Measurements from ENCODE around the gene CD59.

CD59 gene

GRCh38 chr11:33668951-33669596, 67.1 kb downstream of the CD59 start:
- no peak for DNase-seq (ENCODE audit: low read depth)
- no peak overlapping the region for H3K4me3 ChIP-seq (ENCODE audit: low read length)
- TF ChIP-seq, protein P1, sequence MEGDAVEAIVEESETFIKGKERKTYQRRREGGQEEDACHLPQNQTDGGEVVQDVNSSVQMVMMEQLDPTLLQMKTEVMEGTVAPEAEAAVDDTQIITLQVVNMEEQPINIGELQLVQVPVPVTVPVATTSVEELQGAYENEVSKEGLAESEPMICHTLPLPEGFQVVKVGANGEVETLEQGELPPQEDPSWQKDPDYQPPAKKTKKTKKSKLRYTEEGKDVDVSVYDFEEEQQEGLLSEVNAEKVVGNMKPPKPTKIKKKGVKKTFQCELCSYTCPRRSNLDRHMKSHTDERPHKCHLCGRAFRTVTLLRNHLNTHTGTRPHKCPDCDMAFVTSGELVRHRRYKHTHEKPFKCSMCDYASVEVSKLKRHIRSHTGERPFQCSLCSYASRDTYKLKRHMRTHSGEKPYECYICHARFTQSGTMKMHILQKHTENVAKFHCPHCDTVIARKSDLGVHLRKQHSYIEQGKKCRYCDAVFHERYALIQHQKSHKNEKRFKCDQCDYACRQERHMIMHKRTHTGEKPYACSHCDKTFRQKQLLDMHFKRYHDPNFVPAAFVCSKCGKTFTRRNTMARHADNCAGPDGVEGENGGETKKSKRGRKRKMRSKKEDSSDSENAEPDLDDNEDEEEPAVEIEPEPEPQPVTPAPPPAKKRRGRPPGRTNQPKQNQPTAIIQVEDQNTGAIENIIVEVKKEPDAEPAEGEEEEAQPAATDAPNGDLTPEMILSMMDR (conservative IDR thresholded peaks at IDR 0.05; ENCODE audit: low read depth, low read length), result no peak

DNA sequence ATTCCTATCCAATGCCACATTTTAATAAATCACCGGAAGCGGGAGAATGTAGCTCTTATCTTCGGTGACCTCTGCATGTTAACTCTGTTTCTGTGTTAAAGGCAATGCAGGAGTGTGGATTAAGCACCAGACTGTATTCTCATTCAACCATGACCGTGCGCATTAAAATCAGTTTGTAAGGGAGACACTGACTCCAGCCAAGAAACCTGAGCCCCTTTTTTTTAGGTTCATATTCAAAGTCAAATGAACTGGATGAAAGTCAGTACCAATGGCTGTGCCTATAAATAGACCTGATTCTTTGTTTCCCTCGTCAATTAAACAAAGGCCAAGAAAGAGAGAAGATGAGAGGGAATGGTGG, 67.8 kb downstream of the CD59 start:
- no peak for DNase-seq (ENCODE audit: low read depth)
- H3K4me3 ChIP-seq (ENCODE audit: low read length), result no peak overlapping the region
- TF ChIP-seq, protein P1 (conservative IDR thresholded peaks at IDR 0.05; ENCODE audit: low read depth, low read length), result no peak

DNA sequence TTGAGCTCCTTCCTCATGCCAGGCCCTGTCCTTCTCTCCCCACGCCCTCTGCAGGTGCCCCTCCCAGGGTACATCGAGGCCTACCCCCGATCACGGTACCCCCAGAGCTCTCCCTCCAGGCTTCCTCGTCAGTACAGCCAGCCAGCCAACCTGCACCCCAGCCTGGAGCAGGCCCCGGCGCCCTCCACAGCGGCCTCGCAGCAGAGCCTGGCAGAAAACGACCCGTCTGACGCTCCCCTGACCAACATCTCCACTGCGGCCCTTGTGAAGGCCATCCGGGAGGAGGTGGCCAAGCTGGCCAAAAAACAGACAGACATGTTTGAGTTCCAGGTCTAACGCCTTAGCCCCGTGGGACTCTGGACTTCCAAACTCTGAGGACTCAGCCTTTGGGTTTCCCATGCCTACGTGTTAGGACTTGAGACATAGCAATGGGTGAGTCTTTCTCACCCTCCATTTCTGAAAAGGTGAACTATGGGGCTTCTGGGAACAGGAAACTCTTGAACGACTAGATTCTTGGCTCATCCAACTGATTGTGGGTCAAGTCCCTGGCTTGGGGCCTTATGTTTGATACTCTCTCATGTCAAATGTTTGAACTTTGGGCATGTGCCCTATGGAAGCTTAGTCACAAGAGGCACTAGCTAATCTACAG, 68.3 kb downstream of the CD59 start:
- TF ChIP-seq, protein P1 (conservative IDR thresholded peaks at IDR 0.05; ENCODE audit: low read depth, low read length), result no peak
- no peak for DNase-seq (ENCODE audit: low read depth)
- no peak overlapping the region for H3K4me3 ChIP-seq (ENCODE audit: low read length)

- no peak overlapping the region for H3K4me3 ChIP-seq (ENCODE audit: low read length)
- DNase-seq (ENCODE audit: low read depth), result no peak
- TF ChIP-seq, protein P1 (conservative IDR thresholded peaks at IDR 0.05; ENCODE audit: low read depth, low read length), result no peak
Observed at GRCh38 chr11:33665350-33666106, 70.7 kb downstream of the CD59 start.

GRCh38 chr11:33664827-33665226, 71.4 kb downstream of the CD59 start:
- DNase-seq (ENCODE audit: low read depth), result no peak
- no peak overlapping the region for H3K4me3 ChIP-seq (ENCODE audit: low read length)
- TF ChIP-seq, protein P1 (conservative IDR thresholded peaks at IDR 0.05; ENCODE audit: low read depth, low read length), result no peak

- DNase-seq (ENCODE audit: low read depth), result no peak
- H3K4me3 ChIP-seq (ENCODE audit: low read length), result no peak overlapping the region
- TF ChIP-seq, protein P1 (conservative IDR thresholded peaks at IDR 0.05; ENCODE audit: low read depth, low read length), result no peak
Observed at GRCh38 chr11:33664166-33664565, 72.1 kb downstream of the CD59 start.
